GM18511 (cell line): ENCODE measurements around the gene UNC13C.

Experiments
- ATAC-seq: cut with Tn5 transposase; IDR thresholded peaks from one replicate; pipeline ENCODE4 v1.9.1; 2021; ENCODE audit warnings: mild to moderate bottlenecking, moderate library complexity; ENCODE audit not compliant: unreplicated experiment

The UNC13C gene

GRCh38 chr15:54017251-54017650 is 39.0 kb downstream of the UNC13C start:
- no peak for ATAC-seq

- ATAC-seq: no peak
Observed at GRCh38 chr15:54017959-54018358, 39.7 kb downstream of the UNC13C start.

GRCh38 chr15:54026258-54026657 is 48.0 kb downstream of the UNC13C start:
- no peak for ATAC-seq

- no peak for ATAC-seq
Observed at GRCh38 chr15:54026891-54027290, 48.6 kb downstream of the UNC13C start.

GRCh38 chr15:54029081-54029480 is 50.8 kb downstream of the UNC13C start:
- no peak for ATAC-seq

- no peak for ATAC-seq
Observed at GRCh38 chr15:54032066-54032465, 53.8 kb downstream of the UNC13C start.

- no peak for ATAC-seq
Observed at GRCh38 chr15:54033356-54033860, 55.2 kb downstream of the UNC13C start.

- no peak for ATAC-seq
Observed at GRCh38 chr15:54033869-54034458, 55.7 kb downstream of the UNC13C start.

GRCh38 chr15:54035616-54036015 is 57.4 kb downstream of the UNC13C start:
- ATAC-seq: no peak

- no peak for ATAC-seq
Observed at GRCh38 chr15:54045397-54045796, 67.2 kb downstream of the UNC13C start.

GRCh38 chr15:54046093-54046492 is 67.9 kb downstream of the UNC13C start:
- no peak for ATAC-seq

- no peak for ATAC-seq
Observed at GRCh38 chr15:54064365-54064764, 86.1 kb downstream of the UNC13C start.

GRCh38 chr15:54066403-54066802 is 88.2 kb downstream of the UNC13C start:
- no peak for ATAC-seq

GRCh38 chr15:54082836-54083492 is 104.7 kb downstream of the UNC13C start:
- no peak for ATAC-seq

GRCh38 chr15:54083501-54083900 is 105.3 kb downstream of the UNC13C start:
- no peak for ATAC-seq

GRCh38 chr15:54083991-54084390 is 105.8 kb downstream of the UNC13C start:
- ATAC-seq: no peak

- no peak for ATAC-seq
Observed at GRCh38 chr15:54088837-54089236, 110.6 kb downstream of the UNC13C start.

GRCh38 chr15:54089776-54090175 is 111.5 kb downstream of the UNC13C start:
- no peak for ATAC-seq

GRCh38 chr15:54091651-54092050 is 113.4 kb downstream of the UNC13C start:
- no peak for ATAC-seq

- no peak for ATAC-seq
Observed at GRCh38 chr15:54094661-54095060, 116.4 kb downstream of the UNC13C start.

GRCh38 chr15:54097019-54097418 is 118.8 kb downstream of the UNC13C start:
- no peak for ATAC-seq

GRCh38 chr15:54099010-54099409 is 120.8 kb downstream of the UNC13C start:
- no peak for ATAC-seq
